HepG2 (cell line): ENCODE measurements around the gene EGFR. TPM values are rescaled to one million over a fixed set of nuclear protein-coding genes. Genes with fewer than 3 reads are reported as not detected.

ENCODE experiments used
- ADNP ChIP-seq: sonication (generic); formaldehyde crosslinking; IDR thresholded peaks from 2 replicates; pipeline ENCODE4 v1.4.0; 2020; ENCODE audit warnings: missing genetic modification reagents
- FLYWCH1 ChIP-seq: sonication (generic); formaldehyde crosslinking; IDR thresholded peaks from 2 replicates; pipeline ENCODE4 v1.8.1; 2023; ENCODE audit warnings: mild to moderate bottlenecking, missing genetic modification reagents
- KDM5B ChIP-seq: sonication (generic); formaldehyde crosslinking; IDR thresholded peaks from 2 replicates; pipeline ENCODE4 v1.4.0; 2020; ENCODE audit warnings: missing genetic modification reagents, mild to moderate bottlenecking, borderline replicate concordance
- RNF219 ChIP-seq: sonication (generic); formaldehyde crosslinking; IDR thresholded peaks from 2 replicates; pipeline ENCODE4 v1.5.0; 2020; ENCODE audit warnings: mild to moderate bottlenecking, missing genetic modification reagents
- THAP7 ChIP-seq: sonication (generic); formaldehyde crosslinking; IDR thresholded peaks from 2 replicates; pipeline ENCODE4 v1.8.1; 2023; ENCODE audit warnings: mild to moderate bottlenecking, missing genetic modification reagents
- ZBTB26 ChIP-seq: IDR thresholded peaks from 2 replicates; pipeline ENCODE4 v1.6.1; 2016; ENCODE audit warnings: missing compliant biosample characterization, missing genetic modification reagents, borderline replicate concordance
- ZBTB44 ChIP-seq: sonication (generic); formaldehyde crosslinking; IDR thresholded peaks from 2 replicates; pipeline ENCODE4 v1.4.0; 2020; ENCODE audit warnings: missing genetic modification reagents
- ZFYVE20 ChIP-seq: sonication (generic); formaldehyde crosslinking; IDR thresholded peaks from 2 replicates; pipeline ENCODE4 v1.8.0; 2023; ENCODE audit warnings: low read depth, mild to moderate bottlenecking, moderate library complexity, missing genetic modification reagents, borderline replicate concordance
- ZHX1 ChIP-seq: sonication (generic); formaldehyde crosslinking; IDR thresholded peaks from 2 replicates; pipeline ENCODE4 v1.8.1; 2022; ENCODE audit warnings: low read depth, mild to moderate bottlenecking, missing genetic modification reagents
- ZMYM3 ChIP-seq: sonication (generic); formaldehyde crosslinking; IDR thresholded peaks from 2 replicates; pipeline ENCODE4 v1.5.1; 2020; ENCODE audit warnings: mild to moderate bottlenecking, missing genetic modification reagents
- ZNF362 ChIP-seq: sonication (generic); formaldehyde crosslinking; IDR thresholded peaks from 2 replicates; pipeline ENCODE4 v1.4.0; 2020; ENCODE audit warnings: missing genetic modification reagents, mild to moderate bottlenecking, borderline replicate concordance
- ZNF431 ChIP-seq: sonication (generic); formaldehyde crosslinking; IDR thresholded peaks from 2 replicates; pipeline ENCODE4 v1.9.0; 2022; ENCODE audit warnings: missing genetic modification reagents, low read depth, mild to moderate bottlenecking, borderline replicate concordance
- ZNF512B ChIP-seq: sonication (generic); formaldehyde crosslinking; IDR thresholded peaks from 2 replicates; pipeline ENCODE4 v1.5.1; 2020; ENCODE audit warnings: missing genetic modification reagents, mild to moderate bottlenecking, borderline replicate concordance
- ZNF749 ChIP-seq: sonication (generic); formaldehyde crosslinking; IDR thresholded peaks from 2 replicates; pipeline ENCODE4 v1.8.0; 2022; ENCODE audit warnings: mild to moderate bottlenecking, missing genetic modification reagents, moderate library complexity, borderline replicate concordance
- polyA plus RNA-seq, 8 experiments: library from polyadenylated mRNA; depleted of rRNA in 3 of 8; stranded (reverse) in 7 of 8; unstranded in 1 of 8; fragments of >200 nt; fragmentation: Illumina TruSeq in 4 of 8; extraction: Trizol in 4 of 8; gene quantifications; 2 replicates each; pipeline versions ENCODE4 v1.2.1 to v1.2.3, GENCODE V29; 2011 to 2016; ENCODE audit warnings: low read depth in 4 of 8, missing spikeins in 1 of 8, mixed read lengths in 1 of 8; ENCODE audit not compliant: insufficient read depth in 1 of 8
- total RNA-seq, 5 experiments: library from RNA; depleted of rRNA; stranded (reverse); fragments of >200 nt; fragmentation: Illumina TruSeq; extraction: Trizol; gene quantifications; 2 replicates each; pipeline ENCODE4 v1.2.3, GENCODE V29; 2016; ENCODE audit warnings: low read depth in 1 of 5

The EGFR gene
- total and polyA plus RNA-seq, 2 of the 13 experiments (the other 11 are each of a cell fraction or from before 2014, with no cell fraction given): 7.0 to 10.0 TPM

GRCh38 chr7:55133630-55134358 lies 115.0 kb downstream of the EGFR start (continued):
- TF ChIP-seq ZHX1 (CRISPR knock-in tag) (no peak), ADNP (CRISPR knock-in tag) (no peak), FLYWCH1 (no peak), ZBTB44 (CRISPR knock-in tag) (no peak), THAP7 (CRISPR knock-in tag) (no peak), ZNF512B (no peak), ZFYVE20 (CRISPR knock-in tag) (no peak), ZMYM3 (CRISPR knock-in tag) (peak; percentile 17; the same call in 1 of the 2 replicates), ZNF749 (CRISPR knock-in tag) (no peak), RNF219 (no peak), KDM5B (CRISPR knock-in tag) (peak; percentile 76; the same call in 1 of the 2 replicates), ZBTB26 (CRISPR knock-in tag) (no peak), ZNF362 (CRISPR knock-in tag) (no peak), ZNF431 (no peak)
